ENCODE measurements around the gene MAP3K2.

DNA sequence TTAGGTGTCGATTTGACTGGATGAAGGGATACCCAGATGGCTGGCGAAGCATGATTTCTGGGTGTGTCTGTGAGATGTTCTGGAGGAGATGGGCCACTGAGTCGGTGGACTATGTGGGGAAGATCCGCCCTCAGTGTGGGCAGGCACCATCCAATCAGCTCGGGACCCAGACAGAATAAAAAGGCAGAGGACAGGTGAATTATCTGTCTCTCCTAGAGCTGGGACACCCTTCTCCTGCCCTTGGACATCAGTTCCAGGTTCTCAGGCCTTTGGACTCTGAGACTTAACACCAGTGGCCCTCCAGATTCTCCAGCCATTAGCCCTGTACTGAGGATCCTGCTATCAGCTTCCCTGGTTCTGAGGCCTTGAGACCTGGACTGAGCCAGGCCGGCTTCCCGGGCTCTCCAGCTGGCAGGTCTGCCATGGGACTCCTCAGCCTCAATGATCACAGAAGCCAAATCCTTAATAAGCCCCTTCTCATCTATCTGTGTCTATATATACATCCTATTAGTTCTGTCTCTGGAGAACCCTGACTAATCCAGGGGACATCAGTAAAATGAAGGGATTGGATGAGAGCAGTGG lies 42.2 kb upstream of the MAP3K2 start:
- TF ChIP-seq, protein P1, sequence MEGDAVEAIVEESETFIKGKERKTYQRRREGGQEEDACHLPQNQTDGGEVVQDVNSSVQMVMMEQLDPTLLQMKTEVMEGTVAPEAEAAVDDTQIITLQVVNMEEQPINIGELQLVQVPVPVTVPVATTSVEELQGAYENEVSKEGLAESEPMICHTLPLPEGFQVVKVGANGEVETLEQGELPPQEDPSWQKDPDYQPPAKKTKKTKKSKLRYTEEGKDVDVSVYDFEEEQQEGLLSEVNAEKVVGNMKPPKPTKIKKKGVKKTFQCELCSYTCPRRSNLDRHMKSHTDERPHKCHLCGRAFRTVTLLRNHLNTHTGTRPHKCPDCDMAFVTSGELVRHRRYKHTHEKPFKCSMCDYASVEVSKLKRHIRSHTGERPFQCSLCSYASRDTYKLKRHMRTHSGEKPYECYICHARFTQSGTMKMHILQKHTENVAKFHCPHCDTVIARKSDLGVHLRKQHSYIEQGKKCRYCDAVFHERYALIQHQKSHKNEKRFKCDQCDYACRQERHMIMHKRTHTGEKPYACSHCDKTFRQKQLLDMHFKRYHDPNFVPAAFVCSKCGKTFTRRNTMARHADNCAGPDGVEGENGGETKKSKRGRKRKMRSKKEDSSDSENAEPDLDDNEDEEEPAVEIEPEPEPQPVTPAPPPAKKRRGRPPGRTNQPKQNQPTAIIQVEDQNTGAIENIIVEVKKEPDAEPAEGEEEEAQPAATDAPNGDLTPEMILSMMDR (IDR thresholded peaks at IDR 0.05), result no peak
- no peak for TF ChIP-seq POLR2A (IDR thresholded peaks at IDR 0.05)

All from esophagus squamous epithelium (tissue), 4 donors.